GM18502 (cell line): ENCODE results near the gene ACO1.
"Not testable (repeated sequence)": the region's sequence is repeated elsewhere in the genome, so short reads cannot be mapped to it uniquely, and the experiment has no call there.

Experiments
- ATAC-seq: cut with Tn5 transposase; IDR thresholded peaks from one replicate; pipeline ENCODE4 v1.9.1; 2021; ENCODE audit warnings: mild to moderate bottlenecking; ENCODE audit not compliant: unreplicated experiment, poor library complexity

ACO1 gene

GRCh38 chr9:32384364-32385151, at the start of gene ACO1:
TSS of gene ACO1 (plus strand) at chr9:32384643. CDS start at chr9:32405507, 20,864 bp downstream.
- peak; percentile 97 for ATAC-seq

- no peak for ATAC-seq
These were observed 49.2 kb upstream of the ACO1 start for GRCh38 chr9:32334916-32335895.

GRCh38 chr9:32339424-32339823, 45.0 kb upstream of the ACO1 start:
- ATAC-seq, result peak; percentile 88

GRCh38 chr9:32340361-32340760, 44.1 kb upstream of the ACO1 start:
- ATAC-seq, result no peak

- no peak for ATAC-seq
These were observed 39.8 kb upstream of the ACO1 start for GRCh38 chr9:32344551-32345182.

- no peak for ATAC-seq
These were observed 39.2 kb upstream of the ACO1 start for GRCh38 chr9:32345243-32345642.

- ATAC-seq, result no peak
These were observed 36.9 kb upstream of the ACO1 start for GRCh38 chr9:32347571-32347970.

- ATAC-seq, result no peak
These were observed 36.2 kb upstream of the ACO1 start for GRCh38 chr9:32348106-32348695.

GRCh38 chr9:32349013-32349412, 35.4 kb upstream of the ACO1 start:
- ATAC-seq, result no peak

- ATAC-seq, result no peak
These were observed 33.8 kb upstream of the ACO1 start for GRCh38 chr9:32350682-32351081.

GRCh38 chr9:32351845-32352244, 32.6 kb upstream of the ACO1 start:
- ATAC-seq, result no peak

GRCh38 chr9:32353476-32353875, 31.0 kb upstream of the ACO1 start:
- not testable (repeated sequence) for ATAC-seq

GRCh38 chr9:32359452-32359851, 25.0 kb upstream of the ACO1 start:
- ATAC-seq, result no peak

GRCh38 chr9:32360983-32361673, 23.3 kb upstream of the ACO1 start:
- ATAC-seq, result no peak

- no peak for ATAC-seq
These were observed 13.2 kb upstream of the ACO1 start for GRCh38 chr9:32371279-32371678.

- ATAC-seq, result no peak
These were observed 12.8 kb upstream of the ACO1 start for GRCh38 chr9:32371679-32372078.

- ATAC-seq, result no peak
These were observed 8.2 kb upstream of the ACO1 start for GRCh38 chr9:32376285-32376684.

- ATAC-seq, result peak; percentile 84
These were observed 5.9 kb upstream of the ACO1 start for GRCh38 chr9:32378496-32378895.

GRCh38 chr9:32378993-32379729, 5.3 kb upstream of the ACO1 start:
- ATAC-seq, result peak; percentile 79
